GM23338 (cell line): ENCODE results near the gene SEC63. TPM values are rescaled to one million over a fixed set of nuclear protein-coding genes. Genes with fewer than 3 reads are reported as not detected.

ENCODE experiments used
- ATAC-seq: fragments of 200-7000 bp; cut with Tn5 transposase; 3 replicates; pipeline ENCODE4 v1.9.1; 2020
- DNase-seq: peaks from one replicate; pipeline ENCODE4 v3.0.0-alpha.2; 2015; ENCODE audit warnings: low spot score
- H2AFZ ChIP-seq: fragments of 200-600 bp; sonication (generic); 2 replicates; pipeline ENCODE4 v1.8.0; 2016; ENCODE audit warnings: antibody characterized with exemption, mild to moderate bottlenecking, moderate library complexity
- H3F3A ChIP-seq: fragments of 200-600 bp; sonication (generic); replicated peaks from 2 replicates; pipeline ENCODE4 v1.8.0; 2017; ENCODE audit warnings: antibody characterized with exemption, mixed run types, low read depth
- H3K27ac ChIP-seq: fragments of 200-600 bp; sonication (generic); 2 replicates; pipeline ENCODE4 v1.6.1; 2016; ENCODE audit warnings: low read depth
- H3K27me3 ChIP-seq: fragments of 200-600 bp; sonication (generic); 2 replicates; pipeline ENCODE4 v1.8.0; 2016; ENCODE audit warnings: mild to moderate bottlenecking, mixed run types, moderate library complexity; ENCODE audit not compliant: insufficient read depth
- H3K36me3 ChIP-seq: fragments of 200-600 bp; sonication (generic); 2 replicates; pipeline ENCODE4 v1.8.0; 2016; ENCODE audit warnings: mild to moderate bottlenecking; ENCODE audit not compliant: insufficient read depth
- H3K4me1 ChIP-seq: fragments of 200-600 bp; sonication (generic); 2 replicates; pipeline ENCODE4 v1.8.0; 2016; ENCODE audit warnings: mild to moderate bottlenecking, moderate library complexity; ENCODE audit not compliant: insufficient read depth
- H3K4me2 ChIP-seq: fragments of 200-600 bp; sonication (generic); 2 replicates; pipeline ENCODE4 v1.7.1; 2017; ENCODE audit warnings: mixed run types
- H3K4me3 ChIP-seq: fragments of 200-600 bp; sonication (generic); 2 replicates; pipeline ENCODE4 v1.6.1; 2016; ENCODE audit warnings: mixed run types
- H3K79me2 ChIP-seq: fragments of 200-600 bp; sonication (generic); replicated peaks from 2 replicates; pipeline ENCODE4 v1.8.0; 2017; ENCODE audit warnings: mild to moderate bottlenecking; ENCODE audit not compliant: insufficient read depth
- H3K9me2 ChIP-seq: fragments of 200-600 bp; sonication (generic); 2 replicates; pipeline ENCODE4 v1.8.0; 2017; ENCODE audit not compliant: insufficient read depth
- H4K20me1 ChIP-seq: fragments of 200-600 bp; sonication (generic); replicated peaks from 2 replicates; pipeline ENCODE4 v1.8.0; 2017; ENCODE audit warnings: mild to moderate bottlenecking; ENCODE audit not compliant: insufficient read depth
- H3K27ac Mint-ChIP-seq: 2 replicates; pipeline ENCODE4 v1.8.0; 2020; ENCODE audit warnings: inconsistent platforms, mild to moderate bottlenecking, moderate library complexity, mixed read lengths
- H3K27me3 Mint-ChIP-seq: 3 replicates; pipeline ENCODE4 v1.8.0; 2022; ENCODE audit warnings: low read depth, mild to moderate bottlenecking, moderate library complexity, mixed read lengths, inconsistent platforms; ENCODE audit not compliant: insufficient read depth, poor library complexity
- H3K36me3 Mint-ChIP-seq: 3 replicates; pipeline ENCODE4 v1.8.0; 2021; ENCODE audit warnings: low read depth, mild to moderate bottlenecking, inconsistent platforms, moderate library complexity, mixed read lengths
- H3K4me1 Mint-ChIP-seq: 3 replicates; pipeline ENCODE4 v1.8.0; 2020; ENCODE audit warnings: mild to moderate bottlenecking, inconsistent platforms, mixed read lengths
- H3K4me3 Mint-ChIP-seq: 3 replicates; pipeline ENCODE4 v1.8.0; 2021; ENCODE audit warnings: moderate library complexity, mild to moderate bottlenecking, inconsistent platforms, mixed read lengths
- H3K9me3 Mint-ChIP-seq: 3 replicates; pipeline ENCODE4 v1.8.0; 2020; ENCODE audit warnings: moderate library complexity, mild to moderate bottlenecking, inconsistent platforms, mixed read lengths
- CTCF ChIP-seq, 2 experiments: fragments of 200-600 bp in 1 of 2; sonication (generic) in 1 of 2; conservative IDR thresholded peaks; 2 replicates each; pipeline versions ENCODE4 v1.5.1 to v1.6.1; 2016 to 2017; ENCODE audit warnings: antibody characterized with exemption in 2 of 2, low read depth in 2 of 2, mild to moderate bottlenecking in 2 of 2, moderate library complexity in 1 of 2
- NANOG ChIP-seq: IDR thresholded peaks from 2 replicates; pipeline ENCODE4 v1.6.1; 2016; ENCODE audit warnings: antibody characterized with exemption, borderline replicate concordance
- STAT1 ChIP-seq: IDR thresholded peaks from one replicate; pipeline ENCODE4 v1.6.1; 2016; ENCODE audit warnings: antibody characterized with exemption; ENCODE audit not compliant: unreplicated experiment
- ZNF462 ChIP-seq: fragments of 250-450 bp; sonication (Bioruptor Pico); IDR thresholded peaks from 2 replicates; pipeline ENCODE4 v1.5.0; 2020; ENCODE audit warnings: mild to moderate bottlenecking, moderate library complexity
- polyA plus RNA-seq: library from polyadenylated mRNA; unstranded; fragments of >200 nt; fragmentation: Nextera tagmentation; extraction: Ambion mirVana; gene quantifications from 2 replicates; pipeline ENCODE4 v1.2.1, GENCODE V29; 2016
- total RNA-seq: library from RNA; depleted of rRNA; stranded (reverse); fragments of >200 nt; shearing (Covaris generic); gene quantifications from 2 replicates; pipeline ENCODE4 v1.2.3, GENCODE V29; 2014

Gene SEC63
- total and polyA plus RNA-seq, 2 experiments from 2014 or later = 48.2 to 124 TPM

GRCh38 chr6:107866606-107867301 is 91.3 kb downstream of the SEC63 start:
- H3K4me3 Mint-ChIP-seq = no peak overlapping the region
- no peaks in the 10 kb centered on the region for H3F3A ChIP-seq
- no peaks in the 10 kb centered on the region for H3K79me2 ChIP-seq
- H3K27me3 ChIP-seq = no peaks in the 10 kb centered on the region
- peaks cover 5% of the 10 kb centered on the region for H3K27me3 Mint-ChIP-seq
- TF ChIP-seq CTCF (conservative IDR thresholded peaks at IDR 0.05; ENCODE audit: low read depth in 2 of 2) (peak; percentile 64 to 72), STAT1 (no peak)
- H3K27ac ChIP-seq = no peak overlapping the region
- no peaks in the 10 kb centered on the region for H3K9me3 Mint-ChIP-seq
- no peaks in the 10 kb centered on the region for H3K9me2 ChIP-seq
- no peaks in the 10 kb centered on the region for H4K20me1 ChIP-seq
- H3K4me3 ChIP-seq = no peak overlapping the region
- H3K36me3 ChIP-seq = peaks cover 13% of the 10 kb centered on the region; the same call in 1 of the 2 replicates
- no peak overlapping the region for H2AFZ ChIP-seq
- H3K4me1 ChIP-seq = peaks cover 16% of the 10 kb centered on the region
- H3K36me3 Mint-ChIP-seq = peaks cover 7% of the 10 kb centered on the region; the same call in 2 of the 3 replicates
- peaks cover 34% of the 10 kb centered on the region for H3K4me1 Mint-ChIP-seq
- H3K4me2 ChIP-seq = no peak overlapping the region
- DNase-seq = peak; percentile 77
- H3K27ac Mint-ChIP-seq = peak overlapping the region; percentile 4; the same call in 1 of the 2 replicates
- peak; percentile 42 for ATAC-seq

GRCh38 chr6:107864226-107865127 is 93.5 kb downstream of the SEC63 start:
- Histone ChIP-seq H3K4me1 (peaks cover 10% of the 10 kb centered on the region), H3K79me2 (no peaks in the 10 kb centered on the region), H3K36me3 (no peaks in the 10 kb centered on the region), H4K20me1 (no peaks in the 10 kb centered on the region), H3K27me3 (no peaks in the 10 kb centered on the region), H3K4me3 (no peak overlapping the region), H3K27ac (no peak overlapping the region), H3F3A (no peaks in the 10 kb centered on the region), H3K4me2 (peak overlapping the region; percentile 28; the same call in 1 of the 2 replicates), H3K9me2 (no peaks in the 10 kb centered on the region), H2AFZ (no peak overlapping the region)
- no peak overlapping the region; the same call in 1 of the 2 replicates for H3K27ac Mint-ChIP-seq
- H3K9me3 Mint-ChIP-seq = peaks cover 4% of the 10 kb centered on the region; the same call in 2 of the 3 replicates
- DNase-seq = peak; percentile 13
- TF ChIP-seq ZNF462 (CRISPR knock-in tag) = no peak
- TF ChIP-seq NANOG = no peak
- peaks cover 10% of the 10 kb centered on the region for H3K27me3 Mint-ChIP-seq
- peaks cover 3% of the 10 kb centered on the region; the same call in 1 of the 3 replicates for H3K36me3 Mint-ChIP-seq
- ATAC-seq = peak; percentile 64
- H3K4me1 Mint-ChIP-seq = peaks cover 28% of the 10 kb centered on the region
- no peak overlapping the region for H3K4me3 Mint-ChIP-seq
